ENCODE data around the gene CD24.

Gene CD24

DNA sequence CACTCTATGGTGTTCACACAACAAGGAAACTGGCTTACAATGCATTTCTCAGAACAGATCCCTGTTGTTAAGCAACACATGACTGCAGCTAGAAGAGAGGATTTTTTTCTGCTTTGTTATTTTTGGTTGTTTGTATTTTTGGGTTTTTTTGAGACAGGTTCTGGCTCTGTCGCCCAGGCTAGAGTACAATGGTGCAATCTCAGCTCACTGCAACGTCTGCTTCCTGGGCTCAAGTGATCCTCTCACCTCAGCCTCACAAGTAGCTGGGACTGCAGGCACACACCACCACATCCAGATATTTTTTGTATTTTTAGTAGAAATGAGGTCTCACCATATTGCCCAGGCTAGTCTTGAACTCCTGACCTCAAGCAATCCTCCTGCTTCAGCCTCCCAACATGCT is 12.7 kb downstream of the CD24 start:
- TF ChIP-seq, protein P1, sequence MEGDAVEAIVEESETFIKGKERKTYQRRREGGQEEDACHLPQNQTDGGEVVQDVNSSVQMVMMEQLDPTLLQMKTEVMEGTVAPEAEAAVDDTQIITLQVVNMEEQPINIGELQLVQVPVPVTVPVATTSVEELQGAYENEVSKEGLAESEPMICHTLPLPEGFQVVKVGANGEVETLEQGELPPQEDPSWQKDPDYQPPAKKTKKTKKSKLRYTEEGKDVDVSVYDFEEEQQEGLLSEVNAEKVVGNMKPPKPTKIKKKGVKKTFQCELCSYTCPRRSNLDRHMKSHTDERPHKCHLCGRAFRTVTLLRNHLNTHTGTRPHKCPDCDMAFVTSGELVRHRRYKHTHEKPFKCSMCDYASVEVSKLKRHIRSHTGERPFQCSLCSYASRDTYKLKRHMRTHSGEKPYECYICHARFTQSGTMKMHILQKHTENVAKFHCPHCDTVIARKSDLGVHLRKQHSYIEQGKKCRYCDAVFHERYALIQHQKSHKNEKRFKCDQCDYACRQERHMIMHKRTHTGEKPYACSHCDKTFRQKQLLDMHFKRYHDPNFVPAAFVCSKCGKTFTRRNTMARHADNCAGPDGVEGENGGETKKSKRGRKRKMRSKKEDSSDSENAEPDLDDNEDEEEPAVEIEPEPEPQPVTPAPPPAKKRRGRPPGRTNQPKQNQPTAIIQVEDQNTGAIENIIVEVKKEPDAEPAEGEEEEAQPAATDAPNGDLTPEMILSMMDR (IDR thresholded peaks at IDR 0.05; ENCODE audit: insufficient read depth, low read length, poor library complexity, severe bottlenecking): no peak
- Histone ChIP-seq H3K4me3 (replicated peaks; ENCODE audit: low read depth, low read length) (no peak overlapping the region), H3K27me3 (replicated peaks; ENCODE audit: control insufficient read depth, insufficient read depth, low read length) (no peaks in the 10 kb centered on the region), H3K36me3 (ENCODE audit: control insufficient read depth, insufficient read depth, low read length) (no peaks in the 10 kb centered on the region)
- DNase-seq (ENCODE audit: extremely low read depth, insufficient read length): no peak

DNA sequence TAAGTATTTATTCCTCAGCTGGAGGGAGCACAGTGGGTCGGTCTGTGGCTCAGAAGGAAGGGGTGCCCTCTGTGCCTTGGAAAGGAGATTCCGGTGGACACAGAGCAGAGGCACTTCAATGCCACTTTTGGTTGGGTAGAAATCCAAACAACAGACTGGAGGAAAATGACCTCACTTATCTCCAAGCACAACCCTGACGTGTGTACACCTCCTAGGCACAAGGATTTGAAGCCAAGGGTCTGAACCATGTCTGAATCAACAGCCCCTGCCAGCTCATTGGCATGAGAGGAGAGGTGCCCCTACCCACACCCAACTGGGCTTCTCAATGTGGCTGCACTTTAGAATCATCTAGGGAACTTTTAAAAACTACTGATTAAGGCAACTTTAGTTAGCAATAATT is 13.4 kb downstream of the CD24 start:
- TF ChIP-seq, protein P1 (IDR thresholded peaks at IDR 0.05; ENCODE audit: insufficient read depth, low read length, poor library complexity, severe bottlenecking): no peak
- DNase-seq (ENCODE audit: extremely low read depth, insufficient read length): no peak
- no peaks in the 10 kb centered on the region for H3K27me3 ChIP-seq (replicated peaks; ENCODE audit: control insufficient read depth, insufficient read depth, low read length)
- no peak overlapping the region for H3K4me3 ChIP-seq (replicated peaks; ENCODE audit: low read depth, low read length)
- no peaks in the 10 kb centered on the region for H3K36me3 ChIP-seq (ENCODE audit: control insufficient read depth, insufficient read depth, low read length)

DNA sequence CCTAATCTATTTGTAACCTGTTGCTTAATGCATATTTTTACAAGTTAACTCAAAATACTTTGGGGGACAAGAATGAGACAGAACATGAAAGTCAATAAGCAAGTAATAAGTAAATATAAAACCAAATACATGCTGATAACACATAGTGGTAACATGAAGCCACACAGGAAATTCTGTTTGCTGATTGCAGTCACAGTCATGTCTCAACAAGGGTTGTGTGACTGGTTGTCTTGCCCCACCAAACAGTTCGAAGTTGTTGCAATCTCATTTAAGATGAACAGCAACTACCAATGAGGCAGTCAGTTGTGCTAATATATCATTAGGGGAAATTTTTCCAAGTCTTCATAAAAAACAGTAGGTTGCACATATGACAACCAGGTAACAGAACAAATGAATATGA is 14.5 kb downstream of the CD24 start:
- TF ChIP-seq, protein P1 (IDR thresholded peaks at IDR 0.05; ENCODE audit: insufficient read depth, low read length, poor library complexity, severe bottlenecking): no peak
- H3K36me3 ChIP-seq (ENCODE audit: control insufficient read depth, insufficient read depth, low read length): no peaks in the 10 kb centered on the region
- DNase-seq (ENCODE audit: extremely low read depth, insufficient read length): no peak
- no peaks in the 10 kb centered on the region for H3K27me3 ChIP-seq (replicated peaks; ENCODE audit: control insufficient read depth, insufficient read depth, low read length)
- no peak overlapping the region for H3K4me3 ChIP-seq (replicated peaks; ENCODE audit: low read depth, low read length)

DNA sequence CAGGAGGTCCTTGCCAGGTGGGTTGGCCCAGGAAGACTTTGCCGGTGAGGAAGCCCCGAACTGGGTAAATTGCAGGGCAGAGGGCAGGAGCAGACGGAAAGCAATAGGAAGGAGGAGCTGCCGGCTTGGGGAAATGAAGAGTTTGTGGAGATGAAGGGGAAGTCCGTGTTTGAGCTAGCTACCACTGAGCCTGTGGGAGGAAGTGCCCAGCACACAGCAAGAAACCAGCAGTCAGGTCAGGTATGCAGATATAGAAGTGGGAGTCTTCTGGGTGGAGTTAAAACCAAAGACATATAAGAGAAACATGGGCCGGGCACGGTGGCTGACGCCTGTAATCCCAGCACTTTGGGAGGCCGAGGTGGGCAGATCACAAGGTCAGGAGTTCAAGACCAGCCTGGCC is 34.7 kb downstream of the CD24 start:
- Histone ChIP-seq H3K4me3 (replicated peaks; ENCODE audit: low read depth, low read length) (no peak overlapping the region), H3K27me3 (replicated peaks; ENCODE audit: control insufficient read depth, insufficient read depth, low read length) (no peaks in the 10 kb centered on the region), H3K36me3 (ENCODE audit: control insufficient read depth, insufficient read depth, low read length) (no peaks in the 10 kb centered on the region)
- peak; percentile 33 for DNase-seq (ENCODE audit: extremely low read depth, insufficient read length)
- TF ChIP-seq, protein P1 (IDR thresholded peaks at IDR 0.05; ENCODE audit: insufficient read depth, low read length, poor library complexity, severe bottlenecking): no peak

DNA sequence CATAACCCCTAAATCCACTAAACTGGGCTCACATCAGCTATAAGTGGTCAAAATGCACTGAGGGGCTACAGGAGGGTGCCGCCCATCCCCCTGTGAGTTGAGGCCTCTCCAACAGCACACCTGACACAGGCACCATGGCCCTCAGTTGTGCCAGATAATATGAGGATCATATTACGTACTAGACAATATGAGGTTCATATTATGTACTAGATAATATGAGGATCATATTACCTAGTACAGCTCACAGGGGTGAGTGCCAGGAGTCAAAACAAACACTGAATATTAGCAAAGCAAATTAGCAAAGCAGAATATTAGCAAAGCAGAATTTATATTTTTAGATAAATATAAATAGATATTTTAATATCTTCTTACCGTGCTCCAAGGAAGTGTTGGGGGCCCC is 35.3 kb downstream of the CD24 start:
- TF ChIP-seq, protein P1 (IDR thresholded peaks at IDR 0.05; ENCODE audit: insufficient read depth, low read length, poor library complexity, severe bottlenecking): no peak
- Histone ChIP-seq H3K27me3 (replicated peaks; ENCODE audit: control insufficient read depth, insufficient read depth, low read length) (no peaks in the 10 kb centered on the region), H3K36me3 (ENCODE audit: control insufficient read depth, insufficient read depth, low read length) (no peaks in the 10 kb centered on the region), H3K4me3 (replicated peaks; ENCODE audit: low read depth, low read length) (no peak overlapping the region)
- DNase-seq (ENCODE audit: extremely low read depth, insufficient read length): no peak

All from GM06990 (cell line).